Astrocyte of the spinal cord (primary cell): ENCODE results near the gene SBSN.

Source experiments
- DNase-seq: peaks from one replicate; pipeline ENCODE4 v3.0.0; 2011; ENCODE audit warnings: low read depth, low spot score
- H3K4me3 ChIP-seq: 2 replicates; pipeline ENCODE4 v1.5.1; 2011; ENCODE audit warnings: low read depth, mild to moderate bottlenecking, low read length, moderate library complexity
- CTCF ChIP-seq: IDR thresholded peaks from 2 replicates; pipeline ENCODE4 v1.5.1; 2012; ENCODE audit warnings: low read depth, mild to moderate bottlenecking, low read length, inconsistent platforms
- in situ Hi-C: cut with HindIII; loops from 2 replicates; pipeline ENCODE4 v1.10.0; 2017; ENCODE audit warnings: low sequenced_read_pairs

SBSN gene

GRCh38 chr19:35509018-35509652, 19.0 kb downstream of the SBSN start:
- DNase-seq = no peak
- no peak overlapping the region for H3K4me3 ChIP-seq
- no peak for TF ChIP-seq CTCF
- in situ Hi-C loops = no loop called here

- in situ Hi-C loops = no loop called here
- no peak overlapping the region for H3K4me3 ChIP-seq
Measured at GRCh38 chr19:35508129-35508528, 20.0 kb downstream of the SBSN start.

GRCh38 chr19:35507561-35507960, 20.6 kb downstream of the SBSN start:
- DNase-seq = no peak
- in situ Hi-C loops = no loop called here
- no peak for TF ChIP-seq CTCF
- H3K4me3 ChIP-seq = no peak overlapping the region

More at GRCh38 chr19:35508129-35508528, 20.0 kb downstream of the SBSN start:
- no peak for TF ChIP-seq CTCF
- DNase-seq = no peak

- in situ Hi-C loops = no loop called here
- DNase-seq = no peak
- no peak for TF ChIP-seq CTCF
- H3K4me3 ChIP-seq = no peak overlapping the region
Measured at GRCh38 chr19:35506011-35506410, 22.1 kb downstream of the SBSN start.

- no peak overlapping the region for H3K4me3 ChIP-seq
- in situ Hi-C loops = no loop called here
- DNase-seq = no peak
- no peak for TF ChIP-seq CTCF
Measured at GRCh38 chr19:35502751-35503150, 25.4 kb downstream of the SBSN start.

- DNase-seq = no peak
- in situ Hi-C loops = no loop called here
Measured at GRCh38 chr19:35501684-35502083, 26.4 kb downstream of the SBSN start.

More at GRCh38 chr19:35501684-35502083, 26.4 kb downstream of the SBSN start:
- no peak for TF ChIP-seq CTCF
- H3K4me3 ChIP-seq = no peak overlapping the region
